ENCODE data around the gene ABCD1.

The ABCD1 gene

DNA sequence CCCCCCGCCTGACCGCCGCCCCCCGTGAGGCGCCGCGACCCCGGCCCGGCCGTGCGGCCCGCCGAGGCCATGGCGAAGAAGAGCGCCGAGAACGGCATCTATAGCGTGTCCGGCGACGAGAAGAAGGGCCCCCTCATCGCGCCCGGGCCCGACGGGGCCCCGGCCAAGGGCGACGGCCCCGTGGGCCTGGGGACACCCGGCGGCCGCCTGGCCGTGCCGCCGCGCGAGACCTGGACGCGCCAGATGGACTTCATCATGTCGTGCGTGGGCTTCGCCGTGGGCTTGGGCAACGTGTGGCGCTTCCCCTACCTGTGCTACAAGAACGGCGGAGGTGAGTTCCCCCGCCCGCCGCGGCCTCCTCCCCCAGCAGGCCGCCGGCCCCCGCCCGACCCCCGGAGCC lies 36.1 kb upstream of the ABCD1 start:
- no peak overlapping the region for H3K4me2 ChIP-seq (ENCODE audit: low read depth, low read length, poor library complexity, severe bottlenecking)
- H3K9ac ChIP-seq (ENCODE audit: low read depth, low read length, poor library complexity, severe bottlenecking), result no peak overlapping the region
- no peak for TF ChIP-seq EZH2phosphoT487 (IDR thresholded peaks at IDR 0.05; ENCODE audit: borderline replicate concordance)
- TF ChIP-seq, protein P1, sequence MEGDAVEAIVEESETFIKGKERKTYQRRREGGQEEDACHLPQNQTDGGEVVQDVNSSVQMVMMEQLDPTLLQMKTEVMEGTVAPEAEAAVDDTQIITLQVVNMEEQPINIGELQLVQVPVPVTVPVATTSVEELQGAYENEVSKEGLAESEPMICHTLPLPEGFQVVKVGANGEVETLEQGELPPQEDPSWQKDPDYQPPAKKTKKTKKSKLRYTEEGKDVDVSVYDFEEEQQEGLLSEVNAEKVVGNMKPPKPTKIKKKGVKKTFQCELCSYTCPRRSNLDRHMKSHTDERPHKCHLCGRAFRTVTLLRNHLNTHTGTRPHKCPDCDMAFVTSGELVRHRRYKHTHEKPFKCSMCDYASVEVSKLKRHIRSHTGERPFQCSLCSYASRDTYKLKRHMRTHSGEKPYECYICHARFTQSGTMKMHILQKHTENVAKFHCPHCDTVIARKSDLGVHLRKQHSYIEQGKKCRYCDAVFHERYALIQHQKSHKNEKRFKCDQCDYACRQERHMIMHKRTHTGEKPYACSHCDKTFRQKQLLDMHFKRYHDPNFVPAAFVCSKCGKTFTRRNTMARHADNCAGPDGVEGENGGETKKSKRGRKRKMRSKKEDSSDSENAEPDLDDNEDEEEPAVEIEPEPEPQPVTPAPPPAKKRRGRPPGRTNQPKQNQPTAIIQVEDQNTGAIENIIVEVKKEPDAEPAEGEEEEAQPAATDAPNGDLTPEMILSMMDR (conservative IDR thresholded peaks at IDR 0.05; ENCODE audit: low read length), result no peak

DNA sequence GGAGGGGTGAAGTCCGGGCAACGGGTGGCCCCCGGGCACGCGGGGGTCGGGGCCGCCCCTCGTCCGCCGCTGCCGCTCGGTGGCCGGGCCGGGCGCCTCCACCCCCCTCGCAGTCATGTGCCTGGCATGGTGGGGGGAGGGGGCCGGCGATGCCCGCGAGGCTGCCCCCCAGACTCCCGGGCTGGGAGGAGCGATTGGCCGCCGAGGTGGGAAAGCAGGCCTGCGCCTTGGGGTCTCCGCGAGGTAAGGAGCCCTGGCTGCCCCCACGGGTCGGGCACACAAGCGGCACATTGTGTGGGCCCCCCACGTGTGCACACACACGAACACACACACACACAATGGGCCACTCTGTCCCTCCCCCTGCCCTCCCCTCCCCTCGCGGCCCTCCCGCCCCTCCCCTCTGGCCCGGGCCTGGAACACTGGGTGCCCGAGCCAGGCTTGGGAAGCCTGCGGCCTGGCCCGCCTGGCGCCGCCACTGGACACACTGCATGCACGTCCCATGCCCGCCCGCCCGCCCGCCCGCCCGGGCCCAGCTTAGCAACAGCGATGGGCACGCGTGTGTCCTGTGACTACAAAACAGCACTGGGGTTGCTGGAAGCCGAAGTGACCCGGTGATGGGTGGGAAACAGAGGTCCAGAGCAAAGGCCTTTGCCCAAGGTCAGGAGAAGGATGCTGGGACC lies 35.6 kb upstream of the ABCD1 start:
- no peak overlapping the region for H3K4me2 ChIP-seq (ENCODE audit: low read depth, low read length, poor library complexity, severe bottlenecking)
- no peaks in the 10 kb centered on the region for H3K79me2 ChIP-seq (ENCODE audit: insufficient read depth, low read length)
- no peaks in the 10 kb centered on the region for H3F3A ChIP-seq (ENCODE audit: low read depth)
- H3K36me3 ChIP-seq (ENCODE audit: insufficient read depth, low read length), result no peaks in the 10 kb centered on the region
- TF ChIP-seq EZH2phosphoT487 (IDR thresholded peaks at IDR 0.05; ENCODE audit: borderline replicate concordance), result no peak
- TF ChIP-seq, protein P1 (conservative IDR thresholded peaks at IDR 0.05; ENCODE audit: low read length), result no peak
- no peaks in the 10 kb centered on the region for H3K4me1 ChIP-seq (ENCODE audit: insufficient read depth, low read length, poor library complexity, severe bottlenecking)
- H3K9me3 ChIP-seq (ENCODE audit: insufficient read depth, low read depth, low read length), result no peaks in the 10 kb centered on the region
- no peaks in the 10 kb centered on the region for H3K27me3 ChIP-seq (ENCODE audit: insufficient read depth, low read length, poor library complexity, severe bottlenecking)
- H4K20me1 ChIP-seq (ENCODE audit: insufficient read depth, low read length, poor library complexity, severe bottlenecking), result no peaks in the 10 kb centered on the region
- no peak overlapping the region for H3K4me3 ChIP-seq (ENCODE audit: low read length, poor library complexity, severe bottlenecking)
- H3K9ac ChIP-seq (ENCODE audit: low read depth, low read length, poor library complexity, severe bottlenecking), result no peak overlapping the region
- no peak overlapping the region for H2AFZ ChIP-seq (ENCODE audit: low read length)
- H3K9me2 ChIP-seq (replicated peaks; ENCODE audit: low read depth, low read length), result no peaks in the 10 kb centered on the region

More for the DNA sequence above, 36.1 kb upstream of the ABCD1 start:
- Histone ChIP-seq H3K4me1 (ENCODE audit: insufficient read depth, low read length, poor library complexity, severe bottlenecking) (no peaks in the 10 kb centered on the region), H3F3A (ENCODE audit: low read depth) (no peaks in the 10 kb centered on the region), H3K79me2 (ENCODE audit: insufficient read depth, low read length) (no peaks in the 10 kb centered on the region), H4K20me1 (ENCODE audit: insufficient read depth, low read length, poor library complexity, severe bottlenecking) (no peaks in the 10 kb centered on the region), H3K9me3 (ENCODE audit: insufficient read depth, low read depth, low read length) (no peaks in the 10 kb centered on the region), H3K36me3 (ENCODE audit: insufficient read depth, low read length) (no peaks in the 10 kb centered on the region), H3K4me3 (ENCODE audit: low read length, poor library complexity, severe bottlenecking) (no peak overlapping the region), H3K9me2 (replicated peaks; ENCODE audit: low read depth, low read length) (no peaks in the 10 kb centered on the region), H3K27me3 (ENCODE audit: insufficient read depth, low read length, poor library complexity, severe bottlenecking) (no peaks in the 10 kb centered on the region), H2AFZ (ENCODE audit: low read length) (no peak overlapping the region)

DNA sequence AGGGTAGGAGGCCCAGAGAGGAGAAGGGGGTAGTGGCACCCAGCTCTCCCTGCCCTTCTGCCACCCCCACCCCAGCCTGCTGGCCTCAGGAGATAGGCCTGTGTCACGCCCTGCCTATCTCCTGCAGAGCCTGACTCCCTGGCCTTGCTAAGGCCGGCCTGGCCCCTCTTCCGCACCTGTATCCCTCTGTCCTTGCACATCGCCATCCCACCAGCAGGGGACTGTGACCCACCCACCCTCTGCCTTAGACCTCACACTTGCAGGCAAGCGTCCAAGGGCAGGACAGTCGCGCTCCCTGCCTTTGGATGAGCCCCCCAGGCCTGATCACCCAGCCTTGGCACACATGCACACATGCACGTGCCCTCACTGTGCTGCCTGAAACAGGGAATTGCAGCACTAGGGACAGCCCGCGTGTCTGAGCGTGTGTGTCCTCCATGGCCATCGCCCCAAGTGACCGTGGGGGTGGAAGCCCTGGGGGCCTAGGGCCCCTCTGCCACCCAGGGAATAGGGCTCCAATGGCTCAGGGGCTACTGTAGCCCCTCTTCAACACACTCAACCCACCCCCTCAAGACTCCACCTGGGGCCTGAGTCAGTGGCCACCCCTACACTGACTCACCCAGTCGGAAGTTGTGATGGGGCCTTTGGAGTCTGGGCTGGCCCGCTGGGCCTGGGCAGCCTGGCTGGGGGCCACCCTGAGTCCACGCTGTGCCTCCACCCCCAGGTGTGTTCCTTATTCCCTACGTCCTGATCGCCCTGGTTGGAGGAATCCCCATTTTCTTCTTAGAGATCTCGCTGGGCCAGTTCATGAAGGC lies 34.8 kb upstream of the ABCD1 start:
- H3K9me3 ChIP-seq (ENCODE audit: insufficient read depth, low read depth, low read length), result no peaks in the 10 kb centered on the region
- no peaks in the 10 kb centered on the region for H3K27me3 ChIP-seq (ENCODE audit: insufficient read depth, low read length, poor library complexity, severe bottlenecking)
- H3K4me3 ChIP-seq (ENCODE audit: low read length, poor library complexity, severe bottlenecking), result no peak overlapping the region
- H3K9ac ChIP-seq (ENCODE audit: low read depth, low read length, poor library complexity, severe bottlenecking), result no peak overlapping the region
- H3K4me1 ChIP-seq (ENCODE audit: insufficient read depth, low read length, poor library complexity, severe bottlenecking), result no peaks in the 10 kb centered on the region
- H3K4me2 ChIP-seq (ENCODE audit: low read depth, low read length, poor library complexity, severe bottlenecking), result no peak overlapping the region
- H3K36me3 ChIP-seq (ENCODE audit: insufficient read depth, low read length), result no peaks in the 10 kb centered on the region
- TF ChIP-seq, protein P1 (conservative IDR thresholded peaks at IDR 0.05; ENCODE audit: low read length), result no peak
- no peak for TF ChIP-seq EZH2phosphoT487 (IDR thresholded peaks at IDR 0.05; ENCODE audit: borderline replicate concordance)
- H3K79me2 ChIP-seq (ENCODE audit: insufficient read depth, low read length), result no peaks in the 10 kb centered on the region
- H2AFZ ChIP-seq (ENCODE audit: low read length), result no peak overlapping the region
- no peaks in the 10 kb centered on the region for H3K9me2 ChIP-seq (replicated peaks; ENCODE audit: low read depth, low read length)
- no peaks in the 10 kb centered on the region for H3F3A ChIP-seq (ENCODE audit: low read depth)
- H4K20me1 ChIP-seq (ENCODE audit: insufficient read depth, low read length, poor library complexity, severe bottlenecking), result no peaks in the 10 kb centered on the region
